D341Med (cell line): ENCODE measurements around the gene TNS3.
"Not testable (repeated sequence)": the region's sequence is repeated elsewhere in the genome, so short reads cannot be mapped to it uniquely, and the experiment has no call there.

Experiments used
- DNase-seq: peaks from one replicate; pipeline ENCODE4 v3.0.0; 2012; ENCODE audit warnings: low spot score

TNS3 gene

GRCh38 chr7:47472444-47473157 lies 109.3 kb downstream of the TNS3 start:
- DNase-seq: no peak

- no peak for DNase-seq
Observed at GRCh38 chr7:47471831-47472230, 110.1 kb downstream of the TNS3 start.

- DNase-seq: no peak
Observed at GRCh38 chr7:47471358-47471703, 110.6 kb downstream of the TNS3 start.

- DNase-seq: no peak
Observed at GRCh38 chr7:47470567-47471357, 111.1 kb downstream of the TNS3 start.

GRCh38 chr7:47469846-47470245 lies 112.1 kb downstream of the TNS3 start:
- not testable (repeated sequence) for DNase-seq

- no peak for DNase-seq
Observed at GRCh38 chr7:47466832-47467231, 115.1 kb downstream of the TNS3 start.

GRCh38 chr7:47465191-47465590 lies 116.7 kb downstream of the TNS3 start:
- DNase-seq: no peak

GRCh38 chr7:47464266-47464665 lies 117.6 kb downstream of the TNS3 start:
- no peak for DNase-seq

- DNase-seq: no peak
Observed at GRCh38 chr7:47461746-47462145, 120.2 kb downstream of the TNS3 start.

GRCh38 chr7:47461161-47461560 lies 120.8 kb downstream of the TNS3 start:
- no peak for DNase-seq

GRCh38 chr7:47460251-47460989 lies 121.5 kb downstream of the TNS3 start:
- no peak for DNase-seq

GRCh38 chr7:47458486-47458885 lies 123.4 kb downstream of the TNS3 start:
- DNase-seq: no peak

- no peak for DNase-seq
Observed at GRCh38 chr7:47458057-47458456, 123.9 kb downstream of the TNS3 start.

- no peak for DNase-seq
Observed at GRCh38 chr7:47456210-47456955, 125.5 kb downstream of the TNS3 start.

GRCh38 chr7:47455872-47456185 lies 126.1 kb downstream of the TNS3 start:
- DNase-seq: no peak

GRCh38 chr7:47454974-47455871 lies 126.7 kb downstream of the TNS3 start:
- no peak for DNase-seq

- no peak for DNase-seq
Observed at GRCh38 chr7:47454069-47454973, 127.6 kb downstream of the TNS3 start.

- no peak for DNase-seq
Observed at GRCh38 chr7:47453093-47454061, 128.5 kb downstream of the TNS3 start.

GRCh38 chr7:47452715-47453092 lies 129.2 kb downstream of the TNS3 start:
- DNase-seq: no peak
